Natural killer cell (primary cell): ENCODE data around the gene NACA. TPM values are rescaled to one million over a fixed set of nuclear protein-coding genes. Genes with fewer than 3 reads are reported as not detected.

Source experiments
- ATAC-seq, 3 donors: fragments of 150-1000 bp in 2 of 3; fragments of 200-7000 bp in 1 of 3; cut with Tn5 transposase; 1 replicate in 1 of 3; 2 replicates in 2 of 3; pipeline ENCODE4 v1.10.0; 2021; ENCODE audit warnings: mild to moderate bottlenecking in 2 of 3, moderate library complexity in 2 of 3
- DNase-seq, 2 donors: peaks; one replicate each; pipeline versions ENCODE4 v3.0.0 to v3.0.0-alpha.2; 2013 to 2021; ENCODE audit warnings: mixed read lengths in 1 of 2
- H3K27ac ChIP-seq: one replicate; pipeline ENCODE4 v1.5.1; 2013; ENCODE audit warnings: mild to moderate bottlenecking, low read length
- H3K27me3 ChIP-seq: one replicate; pipeline ENCODE4 v1.6.1; 2013; ENCODE audit warnings: low read length; ENCODE audit not compliant: control insufficient read depth, insufficient read depth
- H3K36me3 ChIP-seq: one replicate; pipeline ENCODE4 v1.6.1; 2013; ENCODE audit warnings: low read length; ENCODE audit not compliant: control insufficient read depth, insufficient read depth
- H3K4me1 ChIP-seq: one replicate; pipeline ENCODE4 v1.6.1; 2013; ENCODE audit warnings: low read length; ENCODE audit not compliant: control insufficient read depth, insufficient read depth
- H3K4me3 ChIP-seq: one replicate; pipeline ENCODE4 v1.5.1; 2013; ENCODE audit warnings: low read length
- H3K9me3 ChIP-seq: one replicate; pipeline ENCODE4 v1.6.1; 2013; ENCODE audit warnings: low read length; ENCODE audit not compliant: control insufficient read depth, insufficient read depth
- H3K27ac Mint-ChIP-seq, 2 donors: one replicate each; pipeline ENCODE4 v1.8.0; 2022; ENCODE audit warnings: mild to moderate bottlenecking in 2 of 2, mixed read lengths in 2 of 2, moderate library complexity in 1 of 2
- H3K27me3 Mint-ChIP-seq, 2 donors: one replicate each; pipeline ENCODE4 v1.8.0; 2022; ENCODE audit warnings: low read depth in 2 of 2, mixed read lengths in 2 of 2
- H3K36me3 Mint-ChIP-seq: one replicate; pipeline ENCODE4 v1.8.0; 2022; ENCODE audit warnings: mixed read lengths
- H3K4me1 Mint-ChIP-seq, 2 donors: one replicate each; pipeline ENCODE4 v1.8.0; 2022; ENCODE audit warnings: mixed read lengths in 2 of 2
- H3K4me3 Mint-ChIP-seq: one replicate; pipeline ENCODE4 v1.8.0; 2022; ENCODE audit warnings: mild to moderate bottlenecking, moderate library complexity, mixed read lengths
- H3K9me3 Mint-ChIP-seq, 2 donors: one replicate each; pipeline ENCODE4 v1.8.0; 2022; ENCODE audit warnings: mixed read lengths in 2 of 2
- WGBS: methylation state at CpG from one replicate; pipeline ENCODE4 v1.1.7; 2013; ENCODE audit warnings: missing lambda C conversion rate; ENCODE audit not compliant: insufficient coverage; 5-methylcytosine and 5-hydroxymethylcytosine counted together
- intact Hi-C: fragments of 100-400 bp; cut with micrococcal nuclease; formaldehyde crosslinking; loops from one replicate; pipeline ENCODE4 v1.14.2; 2022
- total RNA-seq, 4 donors: library from RNA; stranded (reverse); fragments of 120-200 nt in 1 of 4; gene quantifications; one replicate each; pipeline versions ENCODE4 v1.2.3 to v1.2.4, GENCODE V29; 2013 to 2022
- TF ChIP-seq, protein P1 (sequence below): fragments of 200-600 bp; IDR thresholded peaks from one replicate; pipeline ENCODE4 v1.8.0; 2022; ENCODE audit warnings: antibody characterized with exemption

NACA gene
- total RNA-seq: 100 to 1,000 TPM; 644 to 785 (median 695) TPM
- 2,212 TPM for total RNA-seq (2013)

DNA sequence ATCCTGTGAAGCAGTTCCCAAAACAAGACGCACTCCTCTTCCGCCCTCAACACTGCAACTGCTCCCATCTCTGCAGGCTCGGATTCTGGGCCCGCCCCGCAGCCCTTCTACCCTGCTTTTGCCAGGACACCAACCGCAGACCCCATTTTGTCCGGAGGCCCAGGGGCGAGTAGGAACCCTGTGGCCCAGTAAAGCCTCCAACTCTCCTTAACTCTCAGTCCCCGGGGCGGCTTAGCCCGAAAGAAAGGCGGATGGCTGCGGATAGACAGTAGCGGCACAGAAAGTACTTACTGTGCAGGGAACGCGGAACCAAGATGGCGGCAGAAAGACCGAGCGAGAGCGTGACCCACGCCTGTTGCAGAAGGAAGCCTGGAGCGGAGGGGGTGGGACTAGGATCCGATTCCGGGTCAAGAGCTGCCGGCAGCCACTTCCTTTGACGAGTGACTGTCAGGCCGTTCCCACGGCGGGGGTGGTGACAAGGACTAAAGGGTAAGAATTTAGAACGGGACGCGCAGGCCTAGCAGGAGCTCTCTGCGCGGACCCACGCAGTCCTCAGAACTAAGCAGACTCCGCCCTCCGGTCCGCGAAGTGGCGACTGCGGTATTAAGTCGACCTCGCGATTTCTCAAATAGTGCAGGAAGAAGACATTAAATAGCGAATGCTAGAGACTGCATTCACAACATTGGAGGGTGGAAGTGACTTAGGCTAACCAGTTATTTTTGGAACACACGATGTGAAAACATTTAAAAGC lies at the start of gene NACA:
TSS of gene NACA (minus strand) at position 328 of the 751 bp plus-strand sequence. CDS start 778 bp downstream, outside the sequence.
- Mint-ChIP-seq H3K36me3 (peaks cover 7% of the 10 kb centered on the region), H3K4me1 (peaks cover 58 to 60% of the 10 kb centered on the region in 2 donors), H3K4me3 (peak within 1 kb of the TSS; percentile 99), H3K27ac (peak within 1 kb of the TSS; percentile 98), H3K27me3 (no peaks in the 10 kb centered on the region), H3K9me3 (no peaks in the 10 kb centered on the region)
- H3K36me3 ChIP-seq: peaks cover 34% of the 10 kb centered on the region
- ATAC-seq (peak; percentile 92 to 98 (median 93)), DNase-seq (peak; percentile 92 to 99)
- no peaks in the 10 kb centered on the region for H3K27me3 ChIP-seq
- WGBS: under 1% methylated on average over 45 of the region's 46 CpGs
- TF ChIP-seq, protein P1, sequence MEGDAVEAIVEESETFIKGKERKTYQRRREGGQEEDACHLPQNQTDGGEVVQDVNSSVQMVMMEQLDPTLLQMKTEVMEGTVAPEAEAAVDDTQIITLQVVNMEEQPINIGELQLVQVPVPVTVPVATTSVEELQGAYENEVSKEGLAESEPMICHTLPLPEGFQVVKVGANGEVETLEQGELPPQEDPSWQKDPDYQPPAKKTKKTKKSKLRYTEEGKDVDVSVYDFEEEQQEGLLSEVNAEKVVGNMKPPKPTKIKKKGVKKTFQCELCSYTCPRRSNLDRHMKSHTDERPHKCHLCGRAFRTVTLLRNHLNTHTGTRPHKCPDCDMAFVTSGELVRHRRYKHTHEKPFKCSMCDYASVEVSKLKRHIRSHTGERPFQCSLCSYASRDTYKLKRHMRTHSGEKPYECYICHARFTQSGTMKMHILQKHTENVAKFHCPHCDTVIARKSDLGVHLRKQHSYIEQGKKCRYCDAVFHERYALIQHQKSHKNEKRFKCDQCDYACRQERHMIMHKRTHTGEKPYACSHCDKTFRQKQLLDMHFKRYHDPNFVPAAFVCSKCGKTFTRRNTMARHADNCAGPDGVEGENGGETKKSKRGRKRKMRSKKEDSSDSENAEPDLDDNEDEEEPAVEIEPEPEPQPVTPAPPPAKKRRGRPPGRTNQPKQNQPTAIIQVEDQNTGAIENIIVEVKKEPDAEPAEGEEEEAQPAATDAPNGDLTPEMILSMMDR: no peak
- no peaks in the 10 kb centered on the region for H3K9me3 ChIP-seq
- peaks cover 38% of the 10 kb centered on the region for H3K4me1 ChIP-seq
- peak within 1 kb of the TSS; percentile 98 for H3K27ac ChIP-seq
- H3K4me3 ChIP-seq: peak within 1 kb of the TSS; percentile 99
- intact Hi-C loops: loop anchor here (1.0 kb wide), 3 partner anchors 27 to 79 kb away; partner anchors contain the start of genes PRIM1 and PTGES3

DNA sequence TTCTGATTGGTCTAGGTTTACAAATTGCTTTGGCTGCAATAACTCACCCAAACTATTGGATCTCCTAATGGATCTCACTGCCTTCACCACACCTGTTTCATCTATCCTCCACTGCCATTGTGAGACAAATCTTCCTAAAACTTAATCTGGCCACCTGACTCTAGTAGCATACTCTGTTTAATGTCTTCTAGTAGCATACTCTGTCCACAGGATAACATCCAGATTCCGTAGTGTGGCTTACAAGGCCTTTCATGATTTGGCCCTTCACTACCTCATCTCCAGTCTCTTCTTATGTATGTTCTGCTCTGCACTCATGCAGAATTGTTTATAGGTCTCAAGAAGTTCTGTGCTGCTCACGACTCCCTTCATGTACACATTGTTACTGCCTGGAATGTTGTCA lies 48.0 kb upstream of the NACA start:
- no peaks in the 10 kb centered on the region for H3K4me1 ChIP-seq
- Mint-ChIP-seq H3K27me3 (no peaks in the 10 kb centered on the region), H3K9me3 (no peaks in the 10 kb centered on the region), H3K4me1 (no peaks in the 10 kb centered on the region), H3K36me3 (no peaks in the 10 kb centered on the region), H3K4me3 (no peak overlapping the region), H3K27ac (no peak overlapping the region)
- DNase-seq: no peak
- TF ChIP-seq, protein P1: no peak
- no peak overlapping the region for H3K4me3 ChIP-seq
- intact Hi-C loops: no loop called here
- H3K9me3 ChIP-seq: no peaks in the 10 kb centered on the region
- H3K36me3 ChIP-seq: no peaks in the 10 kb centered on the region
- WGBS: 100% methylated on average over 2 of the region's 2 CpGs
- H3K27ac ChIP-seq: no peak overlapping the region
- ATAC-seq: no peak
- no peaks in the 10 kb centered on the region for H3K27me3 ChIP-seq

DNA sequence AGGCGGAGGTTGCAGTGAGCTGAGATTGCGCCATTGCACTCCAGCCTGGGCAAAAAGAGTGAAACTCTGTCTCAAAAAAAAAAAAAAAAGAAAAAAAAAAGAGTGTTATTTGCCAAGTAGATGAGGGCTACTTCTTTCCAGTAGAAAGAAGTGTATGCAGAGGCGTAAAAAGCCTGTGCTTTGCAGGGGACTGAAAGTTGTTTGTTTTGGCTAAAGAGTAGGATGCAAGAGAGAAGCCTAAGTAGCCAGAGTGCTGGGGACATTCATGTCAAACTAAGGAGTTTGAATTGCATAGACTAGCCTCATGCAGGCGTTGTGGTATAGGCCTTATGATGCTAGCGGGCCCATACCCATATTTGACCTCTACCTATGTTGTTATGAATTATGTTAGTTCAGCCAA lies 47.5 kb upstream of the NACA start:
- intact Hi-C loops: no loop called here
- no peak for ATAC-seq
- Mint-ChIP-seq H3K36me3 (no peaks in the 10 kb centered on the region), H3K4me1 (no peaks in the 10 kb centered on the region), H3K4me3 (no peak overlapping the region), H3K9me3 (no peaks in the 10 kb centered on the region), H3K27ac (no peak overlapping the region), H3K27me3 (no peaks in the 10 kb centered on the region)
- Histone ChIP-seq H3K4me3 (no peak overlapping the region), H3K4me1 (no peaks in the 10 kb centered on the region), H3K27ac (no peak overlapping the region), H3K27me3 (no peaks in the 10 kb centered on the region), H3K36me3 (no peaks in the 10 kb centered on the region), H3K9me3 (no peaks in the 10 kb centered on the region)
- WGBS: 100% methylated on average over 3 of the region's 5 CpGs
- TF ChIP-seq, protein P1: no peak
- no peak for DNase-seq
